GM12892 (cell line): Measurements from ENCODE around the gene PKDCC.

Source experiments
- POLR2AphosphoS5 ChIP-seq: IDR thresholded peaks from 2 replicates; pipeline ENCODE4 v1.6.1; 2011; ENCODE audit warnings: low read depth, low read length, control low read depth
- TAF1 ChIP-seq: IDR thresholded peaks from 2 replicates; pipeline ENCODE4 v1.6.1; 2011; ENCODE audit warnings: low read depth, mild to moderate bottlenecking, control low read depth, low read length, borderline replicate concordance

GRCh38 chr2:42046819-42047487 is 868 bp upstream of the PKDCC start:
- TF ChIP-seq TAF1 (no peak), POLR2AphosphoS5 (no peak)
